Coronary artery (tissue), 2 donors: ENCODE measurements around the gene TBC1D7.

Experiments used
- DNase-seq: peaks from one replicate; pipeline ENCODE4 v3.0.0-alpha.2; 2017; ENCODE audit warnings: low spot score
- H3K27ac ChIP-seq, 2 donors: fragments of 200-600 bp; sonication (generic); one replicate each; pipeline ENCODE4 v1.5.1; 2016 to 2019
- H3K4me3 ChIP-seq: fragments of 200-600 bp; sonication (generic); 2 replicates; pipeline ENCODE4 v1.5.1; 2016; ENCODE audit warnings: mild to moderate bottlenecking, moderate library complexity
- CTCF ChIP-seq: fragments of 200-600 bp; sonication (generic); IDR thresholded peaks from one replicate; pipeline ENCODE4 v1.5.1; 2019; ENCODE audit warnings: antibody characterized with exemption

The TBC1D7 gene

GRCh38 chr6:13294499-13295069 is 33.8 kb downstream of the TBC1D7 start:
- Histone ChIP-seq H3K27ac (no peak overlapping the region), H3K4me3 (no peak overlapping the region)
- no peak for TF ChIP-seq CTCF
- DNase-seq, result no peak

- DNase-seq, result no peak
- H3K4me3 ChIP-seq, result no peak overlapping the region
- TF ChIP-seq CTCF, result no peak
- H3K27ac ChIP-seq, result no peak overlapping the region
These were observed 35.6 kb downstream of the TBC1D7 start for GRCh38 chr6:13292774-13293173.

- DNase-seq, result no peak
- TF ChIP-seq CTCF, result no peak
- Histone ChIP-seq H3K27ac (no peak overlapping the region), H3K4me3 (no peak overlapping the region)
These were observed 38.0 kb downstream of the TBC1D7 start for GRCh38 chr6:13290335-13290734.

GRCh38 chr6:13289789-13290318 is 38.5 kb downstream of the TBC1D7 start:
- Histone ChIP-seq H3K4me3 (no peak overlapping the region), H3K27ac (no peak overlapping the region)
- no peak for TF ChIP-seq CTCF
- DNase-seq, result no peak

- no peak for TF ChIP-seq CTCF
- DNase-seq, result no peak
- Histone ChIP-seq H3K27ac (no peak overlapping the region), H3K4me3 (no peak overlapping the region)
These were observed 39.4 kb downstream of the TBC1D7 start for GRCh38 chr6:13288969-13289391.

GRCh38 chr6:13288481-13288880 is 39.9 kb downstream of the TBC1D7 start:
- TF ChIP-seq CTCF, result no peak
- Histone ChIP-seq H3K27ac (no peak overlapping the region), H3K4me3 (no peak overlapping the region)
- DNase-seq, result no peak

- no peak overlapping the region for H3K4me3 ChIP-seq
- no peak for DNase-seq
- no peak for TF ChIP-seq CTCF
- H3K27ac ChIP-seq, result no peak overlapping the region
These were observed 41.2 kb downstream of the TBC1D7 start for GRCh38 chr6:13287104-13287503.
